GM12878 (cell line): ENCODE measurements around the gene HTR7.
A peak's percentile ranks its signal among the peaks of the same experiment; 100 is the strongest.

Experiments used
- ATF2 ChIP-seq: IDR thresholded peaks from 2 replicates; pipeline ENCODE4 v1.6.1; 2012; ENCODE audit warnings: low read length, inconsistent platforms
- CTCF ChIP-seq, 3 experiments: IDR thresholded peaks in 2 of 3; conservative IDR thresholded peaks in 1 of 3; 2 replicates each; pipeline ENCODE4 v1.5.1; 2011; ENCODE audit warnings: low read depth in 3 of 3, low read length in 3 of 3, mild to moderate bottlenecking in 3 of 3, control low read depth in 2 of 3, moderate library complexity in 2 of 3, inconsistent platforms in 1 of 3, mixed read lengths in 1 of 3; ENCODE audit not compliant: control insufficient read depth in 2 of 3, insufficient read depth in 1 of 3; ENCODE audit errors: extremely low read depth in 1 of 3
- EGR1 ChIP-seq, 2 experiments: IDR thresholded peaks; 1 replicate in 1 of 2; 2 replicates in 1 of 2; pipeline ENCODE4 v1.6.1; 2011 to 2012; ENCODE audit warnings: low read depth in 2 of 2, low read length in 2 of 2, borderline replicate concordance in 1 of 2, mild to moderate bottlenecking in 1 of 2, moderate library complexity in 1 of 2
- EP300 ChIP-seq, 2 experiments: fragments of 150-350 bp in 1 of 2; IDR thresholded peaks; 2 replicates each; pipeline ENCODE4 v1.6.1; 2011 to 2012; ENCODE audit warnings: low read depth in 2 of 2, low read length in 2 of 2, borderline replicate concordance in 1 of 2, improper control_type of control experiment in 1 of 2, inconsistent platforms in 1 of 2; ENCODE audit not compliant: control insufficient read depth in 1 of 2
- GABPA ChIP-seq: IDR thresholded peaks from 2 replicates; pipeline ENCODE4 v1.6.1; 2014; ENCODE audit warnings: antibody characterized with exemption, low read depth, mild to moderate bottlenecking, inconsistent platforms
- MYC ChIP-seq: IDR thresholded peaks from 2 replicates; pipeline ENCODE4 v1.6.1; 2011; ENCODE audit warnings: mild to moderate bottlenecking, low read length, moderate library complexity, inconsistent platforms; ENCODE audit not compliant: insufficient read depth, insufficient replicate concordance, insufficient read length, severe bottlenecking
- POLR2A ChIP-seq: IDR thresholded peaks from 2 replicates; pipeline ENCODE4 v1.6.1; 2011; ENCODE audit warnings: low read depth, mild to moderate bottlenecking, low read length
- POLR2AphosphoS5 ChIP-seq: IDR thresholded peaks from 2 replicates; pipeline ENCODE4 v1.6.1; 2011; ENCODE audit warnings: mild to moderate bottlenecking, low read length, inconsistent platforms
- RBBP5 ChIP-seq: fragments of 200-600 bp; sonication (generic); conservative IDR thresholded peaks from 2 replicates; pipeline ENCODE4 v1.6.1; 2016
- TARDBP ChIP-seq: IDR thresholded peaks from 2 replicates; pipeline ENCODE4 v1.6.1; 2016; ENCODE audit warnings: borderline replicate concordance
- TBL1XR1 ChIP-seq: IDR thresholded peaks from 2 replicates; pipeline ENCODE4 v1.6.1; 2012; ENCODE audit warnings: low read depth, low read length, improper control_type of control experiment
- ZNF274 ChIP-seq: IDR thresholded peaks from one replicate; pipeline ENCODE4 v1.8.0; 2011; ENCODE audit not compliant: insufficient read length, insufficient read depth
- TF ChIP-seq, protein P1 (sequence below): fragments of 450-650 bp; formaldehyde crosslinking; IDR thresholded peaks from 2 replicates; pipeline ENCODE4 v1.5.0; 2022; ENCODE audit warnings: mild to moderate bottlenecking, missing genetic modification characterization

GRCh38 chr10:90871279-90871765 lies 13.5 kb upstream of the HTR7 start:
- TF ChIP-seq CTCF (IDR thresholded peaks at IDR 0.05 in 2 of 3, conservative IDR thresholded peaks at IDR 0.05 in 1 of 3; ENCODE audit: control insufficient read depth in 2 of 3, extremely low read depth in 1 of 3, insufficient read depth in 1 of 3, low read depth in 3 of 3, low read length in 3 of 3), result peak; percentile 44 to 57 (median 51)
- TF ChIP-seq RBBP5, result no peak
- no peak for TF ChIP-seq POLR2AphosphoS5
- no peak for TF ChIP-seq GABPA
- no peak for TF ChIP-seq MYC
- TF ChIP-seq TBL1XR1, result no peak
- TF ChIP-seq, protein P1, sequence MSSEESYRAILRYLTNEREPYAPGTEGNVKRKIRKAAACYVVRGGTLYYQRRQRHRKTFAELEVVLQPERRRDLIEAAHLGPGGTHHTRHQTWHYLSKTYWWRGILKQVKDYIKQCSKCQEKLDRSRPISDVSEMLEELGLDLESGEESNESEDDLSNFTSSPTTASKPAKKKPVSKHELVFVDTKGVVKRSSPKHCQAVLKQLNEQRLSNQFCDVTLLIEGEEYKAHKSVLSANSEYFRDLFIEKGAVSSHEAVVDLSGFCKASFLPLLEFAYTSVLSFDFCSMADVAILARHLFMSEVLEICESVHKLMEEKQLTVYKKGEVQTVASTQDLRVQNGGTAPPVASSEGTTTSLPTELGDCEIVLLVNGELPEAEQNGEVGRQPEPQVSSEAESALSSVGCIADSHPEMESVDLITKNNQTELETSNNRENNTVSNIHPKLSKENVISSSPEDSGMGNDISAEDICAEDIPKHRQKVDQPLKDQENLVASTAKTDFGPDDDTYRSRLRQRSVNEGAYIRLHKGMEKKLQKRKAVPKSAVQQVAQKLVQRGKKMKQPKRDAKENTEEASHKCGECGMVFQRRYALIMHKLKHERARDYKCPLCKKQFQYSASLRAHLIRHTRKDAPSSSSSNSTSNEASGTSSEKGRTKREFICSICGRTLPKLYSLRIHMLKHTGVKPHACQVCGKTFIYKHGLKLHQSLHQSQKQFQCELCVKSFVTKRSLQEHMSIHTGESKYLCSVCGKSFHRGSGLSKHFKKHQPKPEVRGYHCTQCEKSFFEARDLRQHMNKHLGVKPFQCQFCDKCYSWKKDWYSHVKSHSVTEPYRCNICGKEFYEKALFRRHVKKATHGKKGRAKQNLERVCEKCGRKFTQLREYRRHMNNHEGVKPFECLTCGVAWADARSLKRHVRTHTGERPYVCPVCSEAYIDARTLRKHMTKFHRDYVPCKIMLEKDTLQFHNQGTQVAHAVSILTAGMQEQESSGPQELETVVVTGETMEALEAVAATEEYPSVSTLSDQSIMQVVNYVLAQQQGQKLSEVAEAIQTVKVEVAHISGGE, result no peak
- TF ChIP-seq ZNF274, result no peak
- TF ChIP-seq EGR1 (IDR thresholded peaks at IDR 0.05; ENCODE audit: borderline replicate concordance in 1 of 2, low read depth in 2 of 2, low read length in 2 of 2), result no peak
- TF ChIP-seq POLR2A, result no peak
- no peak for TF ChIP-seq ATF2
- TF ChIP-seq EP300 (IDR thresholded peaks at IDR 0.05; ENCODE audit: borderline replicate concordance in 1 of 2, control insufficient read depth in 1 of 2, low read depth in 2 of 2, low read length in 2 of 2), result no peak
- TF ChIP-seq TARDBP, result no peak
